HG03558 (cell line): Measurements from ENCODE around the gene LFNG.

Source experiments
- ATAC-seq: cut with Tn5 transposase; IDR thresholded peaks from one replicate; pipeline ENCODE4 v1.9.1; 2021; ENCODE audit warnings: moderate number of reproducible peaks; ENCODE audit not compliant: unreplicated experiment; ENCODE audit errors: extremely low read depth

The LFNG gene

GRCh38 chr7:2564970-2565540 lies 45.5 kb downstream of the LFNG start:
- ATAC-seq: no peak

GRCh38 chr7:2566348-2566889 lies 46.8 kb downstream of the LFNG start:
- ATAC-seq: no peak

GRCh38 chr7:2566890-2567678 lies 47.5 kb downstream of the LFNG start:
- ATAC-seq: no peak

- ATAC-seq: no peak
Observed at GRCh38 chr7:2567679-2568278, 48.2 kb downstream of the LFNG start.

- no peak for ATAC-seq
Observed at GRCh38 chr7:2568521-2569223, 49.1 kb downstream of the LFNG start.

- no peak for ATAC-seq
Observed at GRCh38 chr7:2569421-2569820, 49.8 kb downstream of the LFNG start.

GRCh38 chr7:2570021-2570420 lies 50.4 kb downstream of the LFNG start:
- no peak for ATAC-seq

- ATAC-seq: no peak
Observed at GRCh38 chr7:2571409-2571808, 51.8 kb downstream of the LFNG start.

- no peak for ATAC-seq
Observed at GRCh38 chr7:2572101-2572842, 52.7 kb downstream of the LFNG start.

GRCh38 chr7:2573761-2574160 lies 54.2 kb downstream of the LFNG start:
- no peak for ATAC-seq

- ATAC-seq: no peak
Observed at GRCh38 chr7:2575046-2575732, 55.6 kb downstream of the LFNG start.

- no peak for ATAC-seq
Observed at GRCh38 chr7:2575733-2576340, 56.3 kb downstream of the LFNG start.

- no peak for ATAC-seq
Observed at GRCh38 chr7:2576742-2577491, 57.3 kb downstream of the LFNG start.
